A549 (cell line): ENCODE data around the gene NOS1AP. TPM values are rescaled to one million over a fixed set of nuclear protein-coding genes. Genes with fewer than 3 reads are reported as not detected.

Source experiments
- ATAC-seq, 2 experiments: fragments of 200-7000 bp in 1 of 2; fragments of >200 bp in 1 of 2; cut with Nextera tagmentation in 1 of 2; cut with Tn5 transposase in 1 of 2; 3 replicates each; pipeline versions ENCODE4 v1.8.0 to v1.9.1; 2018 to 2020; ENCODE audit warnings: mild to moderate bottlenecking in 1 of 2, moderate library complexity in 1 of 2
- CTCF ChIA-PET: fragments of 300-600 bp; sonication (Branson Sonifier 250); formaldehyde crosslinking; extraction: SDS; loops from one replicate; lab custom pipeline; 2021; ENCODE audit warnings: antibody characterized with exemption, inconsistent platforms; lab: Yijun Ruan, JAX
- POLR2A ChIA-PET: fragments of 350-600 bp; formaldehyde crosslinking; extraction: SDS; loops from one replicate; lab custom pipeline; 2021; ENCODE audit warnings: antibody characterized with exemption, inconsistent platforms; lab: Yijun Ruan, JAX
- DNase-seq, 2 experiments: peaks; one replicate each; pipeline versions ENCODE4 v3.0.0 to v3.0.0-alpha.2; 2011 to 2016; ENCODE audit warnings: low read depth in 1 of 2, low spot score in 1 of 2
- FAIRE-seq: peaks from 2 replicates; lab custom pipeline; 2011; peaks lifted over from hg19 to GRCh38; lab: Jason Lieb, UNC
- H3K27ac ChIP-seq, 2 experiments: fragments of >200 bp; sonication (Bioruptor Twin); formaldehyde crosslinking; 3 replicates each; pipeline ENCODE4 v1.5.1; 2016 to 2017
- H3K4me1 ChIP-seq: fragments of >200 bp; sonication (Bioruptor Twin); formaldehyde crosslinking; 3 replicates; pipeline ENCODE4 v1.6.1; 2016
- H3K4me2 ChIP-seq: fragments of >200 bp; sonication (Bioruptor Twin); formaldehyde crosslinking; 3 replicates; pipeline ENCODE4 v1.6.1; 2016
- H3K4me3 ChIP-seq: fragments of >200 bp; sonication (Bioruptor Twin); formaldehyde crosslinking; 3 replicates; pipeline ENCODE4 v1.5.1; 2016
- H3K9me3 ChIP-seq: fragments of >200 bp; sonication (Bioruptor Twin); formaldehyde crosslinking; 3 replicates; pipeline ENCODE4 v1.6.1; 2016
- BHLHE40 ChIP-seq: IDR thresholded peaks from 2 replicates; pipeline ENCODE4 v1.6.1; 2012; ENCODE audit warnings: low read depth, low read length, inconsistent platforms
- CBX2 ChIP-seq: fragments of 200-600 bp; sonication (generic); IDR thresholded peaks from 2 replicates; pipeline ENCODE4 v1.6.1; 2016; ENCODE audit warnings: low read depth, mild to moderate bottlenecking, borderline replicate concordance
- CBX8 ChIP-seq: fragments of 200-600 bp; sonication (generic); IDR thresholded peaks from 2 replicates; pipeline ENCODE4 v1.6.1; 2016
- CEBPB ChIP-seq, 2 experiments: fragments of >200 bp in 1 of 2; sonication (Bioruptor Twin) in 1 of 2; formaldehyde crosslinking in 1 of 2; IDR thresholded peaks; 2 replicates each; pipeline ENCODE4 v1.6.1; 2012 to 2016
- EHF ChIP-seq: fragments of 250-450 bp; sonication (Bioruptor Pico); IDR thresholded peaks from 2 replicates; pipeline ENCODE4 v1.5.0; 2020; ENCODE audit warnings: mild to moderate bottlenecking
- EP300 ChIP-seq, 2 experiments: fragments of >200 bp; sonication (Bioruptor Twin); formaldehyde crosslinking; IDR thresholded peaks; 2 replicates in 1 of 2; 3 replicates in 1 of 2; pipeline ENCODE4 v1.6.1; 2016 to 2017
- ESRRA ChIP-seq: fragments of 150-350 bp; IDR thresholded peaks from 2 replicates; pipeline ENCODE4 v1.6.1; 2014; ENCODE audit warnings: mild to moderate bottlenecking, low read length, borderline replicate concordance
- FOSB ChIP-seq: fragments of 250-450 bp; sonication (Bioruptor Pico); IDR thresholded peaks from 2 replicates; pipeline ENCODE4 v1.5.0; 2020; ENCODE audit warnings: mild to moderate bottlenecking, moderate library complexity
- FOSL2 ChIP-seq, 2 experiments: fragments of 450-650 bp in 1 of 2; fragments of >200 bp in 1 of 2; sonication (Bioruptor Twin) in 1 of 2; formaldehyde crosslinking; IDR thresholded peaks; 2 replicates each; pipeline versions ENCODE4 v1.5.0 to v1.6.1; 2016 to 2020; ENCODE audit warnings: mild to moderate bottlenecking in 1 of 2, moderate library complexity in 1 of 2
- FOXS1 ChIP-seq: fragments of 250-450 bp; sonication (Bioruptor Pico); IDR thresholded peaks from 2 replicates; pipeline ENCODE4 v1.5.0; 2020; ENCODE audit warnings: mild to moderate bottlenecking, moderate library complexity
- HDAC2 ChIP-seq: fragments of 200-600 bp; sonication (generic); IDR thresholded peaks from 2 replicates; pipeline ENCODE4 v1.6.1; 2016
- HEYL ChIP-seq: fragments of 250-450 bp; sonication (Bioruptor Pico); IDR thresholded peaks from 2 replicates; pipeline ENCODE4 v1.8.0; 2021; ENCODE audit warnings: mild to moderate bottlenecking, moderate library complexity
- HOXA7 ChIP-seq: fragments of 250-450 bp; sonication (Bioruptor Pico); IDR thresholded peaks from 2 replicates; pipeline ENCODE4 v1.5.0; 2020; ENCODE audit warnings: mild to moderate bottlenecking, moderate library complexity
- HOXB5 ChIP-seq: fragments of 250-450 bp; sonication (Bioruptor Pico); IDR thresholded peaks from 2 replicates; pipeline ENCODE4 v1.5.0; 2020; ENCODE audit warnings: mild to moderate bottlenecking, moderate library complexity
- KDM1A ChIP-seq: fragments of 200-600 bp; sonication (generic); IDR thresholded peaks from 2 replicates; pipeline ENCODE4 v1.6.1; 2016; ENCODE audit warnings: low read depth, mild to moderate bottlenecking
- NFE2L2 ChIP-seq: fragments of 150-350 bp; conservative IDR thresholded peaks from 2 replicates; pipeline ENCODE4 v1.6.1; 2014; ENCODE audit warnings: low read length
- RAD21 ChIP-seq, 2 experiments: fragments of >200 bp in 1 of 2; sonication (Bioruptor Twin) in 1 of 2; formaldehyde crosslinking in 1 of 2; IDR thresholded peaks in 1 of 2; conservative IDR thresholded peaks in 1 of 2; 2 replicates in 1 of 2; 3 replicates in 1 of 2; pipeline ENCODE4 v1.6.1; 2012 to 2018; ENCODE audit warnings: inconsistent platforms in 1 of 2
- TFCP2L1 ChIP-seq: fragments of 250-450 bp; sonication (Bioruptor Pico); IDR thresholded peaks from 2 replicates; pipeline ENCODE4 v1.5.0; 2021; ENCODE audit warnings: mild to moderate bottlenecking
- TP53 ChIP-seq: fragments of 250-450 bp; sonication (Bioruptor Pico); IDR thresholded peaks from 2 replicates; pipeline ENCODE4 v1.5.0; 2021; ENCODE audit warnings: mild to moderate bottlenecking, moderate library complexity
- ZNF302 ChIP-seq: fragments of 250-450 bp; sonication (Bioruptor Pico); IDR thresholded peaks from 2 replicates; pipeline ENCODE4 v1.9.0; 2021; ENCODE audit warnings: inconsistent platforms, mild to moderate bottlenecking, moderate library complexity
- WGBS: methylation state at CpG from one replicate; pipeline ENCODE4 v1.1.6; 2017; ENCODE audit errors: missing lambda C conversion rate; 5-methylcytosine and 5-hydroxymethylcytosine counted together
- polyA plus RNA-seq, 4 experiments: library from polyadenylated mRNA; depleted of rRNA in 3 of 4; stranded (reverse); fragments of >200 nt; fragmentation: RNase III in 1 of 4; extraction: RNeasy Plus Mini Kit Qiagen cat#74134 plus additional on column Dnase treatment in 1 of 4; gene quantifications; 2 replicates in 3 of 4; 3 replicates in 1 of 4; pipeline ENCODE4 v1.2.3, GENCODE V29; 2011 to 2017
- TF ChIP-seq, protein P1 (sequence below): IDR thresholded peaks from 2 replicates; pipeline ENCODE4 v1.6.1; 2012
- TF ChIP-seq, protein P2 (sequence below): IDR thresholded peaks from 2 replicates; pipeline ENCODE4 v1.6.1; 2012
- TF ChIP-seq, protein P3 (sequence below): fragments of >200 bp; sonication (Bioruptor Twin); formaldehyde crosslinking; IDR thresholded peaks from 2 replicates; pipeline ENCODE4 v1.6.1; 2016
- TF ChIP-seq, protein P4 (sequence below): fragments of 450-650 bp; IDR thresholded peaks from 2 replicates; pipeline ENCODE4 v1.6.1; 2014; ENCODE audit warnings: antibody characterized with exemption
- TF ChIP-seq, protein P5 (sequence below): fragments of >200 bp; sonication (Bioruptor Twin); formaldehyde crosslinking; IDR thresholded peaks from 3 replicates; pipeline ENCODE4 v1.6.1; 2016
- TF ChIP-seq, protein P6 (sequence below): IDR thresholded peaks from 2 replicates; pipeline ENCODE4 v1.6.1; 2012; ENCODE audit warnings: low read depth, borderline replicate concordance

Gene NOS1AP
- polyA plus RNA-seq, 2 of the 4 experiments (the other 2 are of a cell fraction): 0.17 to 0.25 TPM

DNA sequence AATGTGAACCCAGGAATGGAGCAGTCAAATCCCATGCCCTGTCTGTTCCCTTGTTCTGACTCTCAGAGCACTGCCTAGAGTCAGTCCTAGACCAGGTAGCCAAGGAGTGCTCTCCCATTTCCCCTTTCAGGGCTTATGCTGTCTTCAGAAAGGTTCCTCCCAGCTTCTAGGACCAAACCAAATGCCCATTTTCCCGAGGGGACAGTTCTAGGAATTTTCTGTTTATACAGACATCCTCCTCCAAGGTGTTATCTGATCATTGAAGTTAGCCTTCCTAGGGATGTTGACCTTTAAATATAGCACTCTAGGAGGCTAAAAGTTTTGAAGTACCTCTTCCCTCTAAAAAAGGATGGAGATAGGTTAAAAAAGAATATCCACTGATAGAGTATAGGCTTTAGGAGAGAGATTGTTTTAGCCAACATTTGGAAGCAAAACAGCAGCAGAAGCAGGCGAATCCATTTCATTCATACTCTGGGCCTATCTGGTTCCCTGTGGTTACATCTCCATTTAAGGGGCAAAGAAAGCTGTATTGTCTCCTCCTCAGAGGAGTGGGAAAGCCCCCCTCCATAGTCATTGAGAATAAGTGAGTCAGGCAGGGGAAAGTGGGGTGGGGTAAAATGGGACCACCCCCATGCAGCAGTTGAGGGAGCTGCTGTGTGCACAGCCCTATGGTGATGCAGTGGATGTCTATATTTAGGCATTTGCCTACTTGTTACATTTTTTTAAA, 180.7 kb downstream of the NOS1AP start:
- TF ChIP-seq, protein P1, sequence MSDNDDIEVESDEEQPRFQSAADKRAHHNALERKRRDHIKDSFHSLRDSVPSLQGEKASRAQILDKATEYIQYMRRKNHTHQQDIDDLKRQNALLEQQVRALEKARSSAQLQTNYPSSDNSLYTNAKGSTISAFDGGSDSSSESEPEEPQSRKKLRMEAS: no peak
- TF ChIP-seq RAD21 (conservative IDR thresholded peaks at IDR 0.05 in 1 of 2, IDR thresholded peaks at IDR 0.05 in 1 of 2) (no peak), NFE2L2 (no peak), FOXS1 (CRISPR knock-in tag) (no peak), CBX8 (no peak), BHLHE40 (no peak), CBX2 (no peak), HEYL (no peak), KDM1A (no peak), HOXB5 (CRISPR knock-in tag) (no peak), FOSB (CRISPR knock-in tag) (no peak), HDAC2 (no peak), CEBPB (IDR thresholded peaks at IDR 0.05) (no peak)
- TF ChIP-seq, protein P2, sequence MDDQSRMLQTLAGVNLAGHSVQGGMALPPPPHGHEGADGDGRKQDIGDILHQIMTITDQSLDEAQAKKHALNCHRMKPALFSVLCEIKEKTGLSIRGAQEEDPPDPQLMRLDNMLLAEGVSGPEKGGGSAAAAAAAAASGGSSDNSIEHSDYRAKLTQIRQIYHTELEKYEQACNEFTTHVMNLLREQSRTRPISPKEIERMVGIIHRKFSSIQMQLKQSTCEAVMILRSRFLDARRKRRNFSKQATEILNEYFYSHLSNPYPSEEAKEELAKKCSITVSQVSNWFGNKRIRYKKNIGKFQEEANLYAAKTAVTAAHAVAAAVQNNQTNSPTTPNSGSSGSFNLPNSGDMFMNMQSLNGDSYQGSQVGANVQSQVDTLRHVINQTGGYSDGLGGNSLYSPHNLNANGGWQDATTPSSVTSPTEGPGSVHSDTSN: no peak
- TF ChIP-seq, protein P3, sequence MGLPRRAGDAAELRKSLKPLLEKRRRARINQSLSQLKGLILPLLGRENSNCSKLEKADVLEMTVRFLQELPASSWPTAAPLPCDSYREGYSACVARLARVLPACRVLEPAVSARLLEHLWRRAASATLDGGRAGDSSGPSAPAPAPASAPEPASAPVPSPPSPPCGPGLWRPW: no peak
- TF ChIP-seq, protein P4, sequence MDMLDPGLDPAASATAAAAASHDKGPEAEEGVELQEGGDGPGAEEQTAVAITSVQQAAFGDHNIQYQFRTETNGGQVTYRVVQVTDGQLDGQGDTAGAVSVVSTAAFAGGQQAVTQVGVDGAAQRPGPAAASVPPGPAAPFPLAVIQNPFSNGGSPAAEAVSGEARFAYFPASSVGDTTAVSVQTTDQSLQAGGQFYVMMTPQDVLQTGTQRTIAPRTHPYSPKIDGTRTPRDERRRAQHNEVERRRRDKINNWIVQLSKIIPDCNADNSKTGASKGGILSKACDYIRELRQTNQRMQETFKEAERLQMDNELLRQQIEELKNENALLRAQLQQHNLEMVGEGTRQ: no peak
- DNase-seq (no peak), FAIRE-seq (no peak), ATAC-seq (no peak)
- WGBS: 19% methylated on average over 2 of the region's 2 CpGs
- CTCF ChIA-PET: interaction anchor here (1.5 kb wide), 1 partner anchor 12 kb away, joined by 4 read pairs; no protein-coding TSS in a partner anchor
- no peak overlapping the region for H3K4me3 ChIP-seq
- no peak overlapping the region for H3K4me2 ChIP-seq
- POLR2A ChIA-PET: no interaction called here
- H3K9me3 ChIP-seq: no peaks in the 10 kb centered on the region
- H3K4me1 ChIP-seq: no peaks in the 10 kb centered on the region
- H3K27ac ChIP-seq: no peak overlapping the region

DNA sequence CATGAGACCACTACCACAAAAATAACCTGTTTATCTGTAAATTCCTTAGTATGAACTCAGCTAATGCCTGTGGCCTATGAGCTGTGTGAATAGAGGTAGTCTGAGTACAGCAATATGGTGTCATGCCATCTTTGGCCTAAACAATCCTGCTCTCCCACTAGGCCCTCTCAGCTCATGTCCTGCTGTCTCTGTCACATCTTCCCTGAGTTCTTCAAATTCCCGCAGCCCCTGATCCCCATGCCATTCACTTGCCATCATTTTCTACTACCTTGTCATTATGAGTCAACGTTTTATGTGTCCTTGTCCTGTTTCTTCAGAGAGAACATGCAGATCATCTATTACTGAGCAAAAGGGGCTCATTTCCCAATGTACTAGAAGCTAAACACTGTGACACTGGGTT, 181.6 kb downstream of the NOS1AP start:
- ChIA-PET CTCF (interaction anchor here (0.8 to 0.9 kb wide), 2 partner anchors 25 to 147 kb away, joined by 3 to 5 read pairs; no protein-coding TSS in a partner anchor), POLR2A (no interaction called here)
- DNase-seq: no peak

More for the DNA sequence above, 181.6 kb downstream of the NOS1AP start:
- Histone ChIP-seq H3K4me2 (no peak overlapping the region), H3K4me1 (no peaks in the 10 kb centered on the region), H3K4me3 (no peak overlapping the region), H3K27ac (no peak overlapping the region), H3K9me3 (no peaks in the 10 kb centered on the region)
- TF ChIP-seq, protein P3: no peak
- TF ChIP-seq FOSB (CRISPR knock-in tag) (no peak), TP53 (CRISPR knock-in tag) (no peak), EHF (no peak), ZNF302 (no peak), CBX8 (no peak), FOSL2 (IDR thresholded peaks at IDR 0.05) (no peak), FOSL2 (CRISPR knock-in tag; IDR thresholded peaks at IDR 0.05) (no peak), TFCP2L1 (no peak), HOXA7 (CRISPR knock-in tag) (no peak), FOXS1 (CRISPR knock-in tag) (no peak), ESRRA (no peak), EP300 (IDR thresholded peaks at IDR 0.05) (no peak)
- TF ChIP-seq, protein P5, sequence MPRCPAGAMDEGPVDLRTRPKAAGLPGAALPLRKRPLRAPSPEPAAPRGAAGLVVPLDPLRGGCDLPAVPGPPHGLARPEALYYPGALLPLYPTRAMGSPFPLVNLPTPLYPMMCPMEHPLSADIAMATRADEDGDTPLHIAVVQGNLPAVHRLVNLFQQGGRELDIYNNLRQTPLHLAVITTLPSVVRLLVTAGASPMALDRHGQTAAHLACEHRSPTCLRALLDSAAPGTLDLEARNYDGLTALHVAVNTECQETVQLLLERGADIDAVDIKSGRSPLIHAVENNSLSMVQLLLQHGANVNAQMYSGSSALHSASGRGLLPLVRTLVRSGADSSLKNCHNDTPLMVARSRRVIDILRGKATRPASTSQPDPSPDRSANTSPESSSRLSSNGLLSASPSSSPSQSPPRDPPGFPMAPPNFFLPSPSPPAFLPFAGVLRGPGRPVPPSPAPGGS: no peak
- TF ChIP-seq, protein P1: no peak
- TF ChIP-seq, protein P6, sequence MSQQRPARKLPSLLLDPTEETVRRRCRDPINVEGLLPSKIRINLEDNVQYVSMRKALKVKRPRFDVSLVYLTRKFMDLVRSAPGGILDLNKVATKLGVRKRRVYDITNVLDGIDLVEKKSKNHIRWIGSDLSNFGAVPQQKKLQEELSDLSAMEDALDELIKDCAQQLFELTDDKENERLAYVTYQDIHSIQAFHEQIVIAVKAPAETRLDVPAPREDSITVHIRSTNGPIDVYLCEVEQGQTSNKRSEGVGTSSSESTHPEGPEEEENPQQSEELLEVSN: no peak
- WGBS: 42% methylated on average over 2 of the region's 2 CpGs
- ATAC-seq: no peak
- FAIRE-seq: no peak
